AG09319 (cell line): ENCODE results near the gene ANKRD28.

Experiments used
- DNase-seq: peaks from one replicate; pipeline ENCODE4 v3.0.0-alpha.2; 2010; ENCODE audit warnings: low read depth; ENCODE audit errors: extremely low read depth
- CTCF ChIP-seq: IDR thresholded peaks from 2 replicates; pipeline ENCODE4 v1.5.1; 2011; ENCODE audit warnings: low read depth, mild to moderate bottlenecking, inconsistent platforms, low read length, moderate library complexity

ANKRD28 gene

GRCh38 chr3:15665510-15666150, 132.1 kb downstream of the ANKRD28 start:
- no peak for DNase-seq

GRCh38 chr3:15664144-15664543, 133.6 kb downstream of the ANKRD28 start:
- no peak for DNase-seq
- no peak for TF ChIP-seq CTCF

More at GRCh38 chr3:15665510-15666150, 132.1 kb downstream of the ANKRD28 start:
- no peak for TF ChIP-seq CTCF

GRCh38 chr3:15660055-15660935, 137.5 kb downstream of the ANKRD28 start:
- TF ChIP-seq CTCF = no peak

DNA sequence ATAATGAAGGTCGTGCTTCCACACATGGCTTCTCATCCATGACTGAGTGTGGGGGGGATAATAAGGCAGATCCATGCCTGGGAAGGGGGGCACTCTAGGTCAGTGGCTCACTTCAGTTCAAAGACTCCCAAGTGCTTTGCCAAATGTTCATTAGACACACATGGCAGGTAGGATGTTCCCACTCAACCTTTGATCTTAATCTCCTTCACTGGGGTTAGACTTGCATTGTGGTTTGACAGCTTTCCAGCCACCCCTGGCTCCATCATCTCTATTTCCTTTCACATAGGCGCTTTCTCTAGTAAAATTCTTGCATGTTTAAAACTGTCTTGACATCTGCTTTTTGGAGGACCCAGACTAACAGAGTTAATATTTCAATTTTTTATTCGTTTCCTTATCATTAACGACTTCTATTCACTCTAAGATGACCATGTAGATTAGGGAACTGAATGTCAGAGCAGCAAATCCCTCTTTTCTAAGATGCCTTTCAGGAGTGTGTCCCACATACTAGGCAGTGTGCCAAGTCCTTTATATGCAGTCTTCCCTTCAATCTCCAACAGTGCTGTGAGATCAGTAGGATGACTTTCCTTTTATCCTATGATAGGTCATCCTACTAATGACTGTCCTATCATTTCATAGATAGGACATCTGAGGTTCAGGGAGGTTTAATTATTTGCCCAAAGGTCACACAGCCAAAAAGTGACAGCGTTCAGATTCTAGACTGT, 138.4 kb downstream of the ANKRD28 start:
- no peak for DNase-seq

More at GRCh38 chr3:15660055-15660935, 137.5 kb downstream of the ANKRD28 start:
- DNase-seq = no peak

GRCh38 chr3:15657016-15657415, 140.8 kb downstream of the ANKRD28 start:
- TF ChIP-seq CTCF = no peak
- no peak for DNase-seq

More for the DNA sequence above, 138.4 kb downstream of the ANKRD28 start:
- TF ChIP-seq CTCF = no peak

GRCh38 chr3:15656342-15656741, 141.4 kb downstream of the ANKRD28 start:
- TF ChIP-seq CTCF = no peak
- no peak for DNase-seq
